Upper lobe of left lung (tissue), 6 donors: ENCODE measurements around the gene TPCN1. TPM values are rescaled to one million over a fixed set of nuclear protein-coding genes. Genes with fewer than 3 reads are reported as not detected.
A peak's percentile ranks its signal among the peaks of the same experiment; 100 is the strongest.

ENCODE experiments used
- ATAC-seq, 2 donors: fragments of 200-7000 bp; cut with Tn5 transposase; one replicate each; pipeline ENCODE4 v1.9.1; 2022; ENCODE audit warnings: mild to moderate bottlenecking in 2 of 2, moderate library complexity in 2 of 2; ENCODE audit not compliant: low FRiP score in 2 of 2
- DNase-seq, 2 donors: peaks; one replicate each; pipeline ENCODE4 v3.0.0-alpha.2; 2019 to 2020
- H3K27ac ChIP-seq, 4 donors: fragments of 200-600 bp; sonication (generic); one replicate each; pipeline ENCODE4 v1.5.1; 2016 to 2019
- H3K27me3 ChIP-seq, 4 donors: fragments of 200-600 bp; sonication (generic); one replicate each; pipeline ENCODE4 v1.5.1; 2017 to 2019
- H3K36me3 ChIP-seq, 4 donors: fragments of 200-600 bp; sonication (generic); one replicate each; pipeline ENCODE4 v1.5.1; 2016 to 2019
- H3K4me1 ChIP-seq, 4 donors: fragments of 200-600 bp; sonication (generic); one replicate each; pipeline ENCODE4 v1.5.1; 2018 to 2019
- H3K4me3 ChIP-seq, 4 donors: fragments of 200-600 bp; sonication (generic); one replicate each; pipeline ENCODE4 v1.5.1; 2017 to 2019; ENCODE audit warnings: mild to moderate bottlenecking in 2 of 4, moderate library complexity in 1 of 4
- H3K9me3 ChIP-seq, 4 donors: fragments of 200-600 bp; sonication (generic); one replicate each; pipeline ENCODE4 v1.5.1; 2018 to 2019
- EP300 ChIP-seq, 4 donors: sonication (generic); formaldehyde crosslinking; IDR thresholded peaks; one replicate each; pipeline ENCODE4 v1.5.1; 2017; ENCODE audit warnings: antibody characterized with exemption in 4 of 4, control low read depth in 2 of 4
- POLR2A ChIP-seq, 4 donors: fragments of 450-650 bp; IDR thresholded peaks; one replicate each; pipeline ENCODE4 v1.5.1; 2016 to 2017; ENCODE audit warnings: antibody characterized with exemption in 4 of 4, mild to moderate bottlenecking in 2 of 4
- POLR2AphosphoS5 ChIP-seq, 2 donors: sonication (generic); formaldehyde crosslinking; IDR thresholded peaks; one replicate each; pipeline ENCODE4 v1.5.1; 2017; ENCODE audit warnings: antibody characterized with exemption in 2 of 2
- WGBS, 2 donors: methylation state at CpG; one replicate each; pipeline ENCODE4 v1.1.5; 2017 to 2018; 5-methylcytosine and 5-hydroxymethylcytosine counted together
- total RNA-seq, 6 donors: library from RNA; depleted of rRNA in 4 of 6; stranded (reverse); fragments of >200 nt in 4 of 6; gene quantifications; one replicate each; pipeline versions ENCODE4 v1.1.0 to v1.2.1, GENCODE V29; 2016 to 2021
- TF ChIP-seq, protein P1 (sequence below), 6 experiments: fragments of 450-650 bp in 4 of 6; fragments of 200-600 bp in 2 of 6; sonication (generic) in 2 of 6; IDR thresholded peaks; one replicate each; pipeline ENCODE4 v1.5.1; 2016 to 2019; ENCODE audit warnings: antibody characterized with exemption in 6 of 6
- donor health status: DM: no; HTN: no; CAD: no; lungs with moderate emphysema.
- donor health status: DM: no; HTN: yes; CAD: no; lungs with severe emphysema.

Gene TPCN1
- total RNA-seq, 6 donors from 2014 or later: 36.6 to 193 (median 52.2) TPM

DNA sequence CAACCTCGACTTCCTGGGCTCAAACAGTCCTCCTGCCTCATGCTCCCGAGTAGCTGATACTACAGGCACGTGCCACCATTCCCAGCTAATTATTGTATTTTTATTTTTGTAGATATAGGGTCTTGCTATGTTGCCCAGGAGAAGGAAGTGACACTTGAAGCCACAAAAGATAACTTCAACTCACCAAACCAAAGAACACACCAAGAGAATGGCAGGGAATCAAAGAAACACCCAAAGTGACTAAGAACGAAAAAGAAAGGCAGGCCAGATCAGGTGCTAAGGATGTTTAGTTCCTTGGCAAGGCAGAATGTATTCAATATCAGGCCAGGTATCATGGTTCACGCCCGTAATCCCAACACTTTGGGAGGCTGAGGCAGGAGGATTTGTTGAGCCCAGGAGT, 10.1 kb upstream of the TPCN1 start:
- DNase-seq: no peak
- 90 to 97% methylated on average over 6 of the region's 6 CpGs for WGBS, 2 donors
- no peak overlapping the region for H3K27ac ChIP-seq
- no peak for TF ChIP-seq POLR2AphosphoS5 (IDR thresholded peaks at IDR 0.05)
- TF ChIP-seq, protein P1, sequence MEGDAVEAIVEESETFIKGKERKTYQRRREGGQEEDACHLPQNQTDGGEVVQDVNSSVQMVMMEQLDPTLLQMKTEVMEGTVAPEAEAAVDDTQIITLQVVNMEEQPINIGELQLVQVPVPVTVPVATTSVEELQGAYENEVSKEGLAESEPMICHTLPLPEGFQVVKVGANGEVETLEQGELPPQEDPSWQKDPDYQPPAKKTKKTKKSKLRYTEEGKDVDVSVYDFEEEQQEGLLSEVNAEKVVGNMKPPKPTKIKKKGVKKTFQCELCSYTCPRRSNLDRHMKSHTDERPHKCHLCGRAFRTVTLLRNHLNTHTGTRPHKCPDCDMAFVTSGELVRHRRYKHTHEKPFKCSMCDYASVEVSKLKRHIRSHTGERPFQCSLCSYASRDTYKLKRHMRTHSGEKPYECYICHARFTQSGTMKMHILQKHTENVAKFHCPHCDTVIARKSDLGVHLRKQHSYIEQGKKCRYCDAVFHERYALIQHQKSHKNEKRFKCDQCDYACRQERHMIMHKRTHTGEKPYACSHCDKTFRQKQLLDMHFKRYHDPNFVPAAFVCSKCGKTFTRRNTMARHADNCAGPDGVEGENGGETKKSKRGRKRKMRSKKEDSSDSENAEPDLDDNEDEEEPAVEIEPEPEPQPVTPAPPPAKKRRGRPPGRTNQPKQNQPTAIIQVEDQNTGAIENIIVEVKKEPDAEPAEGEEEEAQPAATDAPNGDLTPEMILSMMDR (IDR thresholded peaks at IDR 0.05): no peak
- no peaks in the 10 kb centered on the region for H3K9me3 ChIP-seq
- H3K36me3 ChIP-seq: no peaks in the 10 kb centered on the region
- H3K27me3 ChIP-seq: no peaks in the 10 kb centered on the region
- peaks cover 29 to 42% (median 35%) of the 10 kb centered on the region in 4 donors for H3K4me1 ChIP-seq
- no peak for ATAC-seq
- H3K4me3 ChIP-seq: no peak overlapping the region

DNA sequence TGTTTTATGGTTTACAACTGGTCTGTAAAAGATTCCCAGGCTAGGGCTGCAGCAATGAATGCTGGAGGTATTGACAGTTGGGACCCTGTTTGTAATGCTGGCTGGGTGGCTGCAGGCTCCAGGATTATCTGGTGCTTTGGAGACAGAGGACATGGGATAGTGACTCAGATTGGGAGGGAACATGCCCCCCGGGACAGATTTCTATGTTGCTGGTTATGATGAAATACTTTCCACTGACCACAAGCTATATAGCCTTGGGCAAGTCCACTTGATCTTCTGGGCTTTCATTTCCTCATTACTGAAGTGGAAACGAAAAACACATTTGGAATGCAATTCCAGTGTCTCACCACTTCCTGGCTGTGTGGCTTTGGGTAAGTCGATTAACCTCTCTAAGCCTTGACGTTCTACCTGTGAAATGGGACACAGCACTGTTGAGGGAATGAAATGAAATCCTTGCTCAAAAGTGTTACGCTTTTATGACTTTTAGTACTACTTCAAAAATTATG, 6.3 kb upstream of the TPCN1 start:
- WGBS, 2 donors: 28 to 40% methylated on average over 5 of the region's 5 CpGs
- ATAC-seq: peak; percentile 90 to 97

DNA sequence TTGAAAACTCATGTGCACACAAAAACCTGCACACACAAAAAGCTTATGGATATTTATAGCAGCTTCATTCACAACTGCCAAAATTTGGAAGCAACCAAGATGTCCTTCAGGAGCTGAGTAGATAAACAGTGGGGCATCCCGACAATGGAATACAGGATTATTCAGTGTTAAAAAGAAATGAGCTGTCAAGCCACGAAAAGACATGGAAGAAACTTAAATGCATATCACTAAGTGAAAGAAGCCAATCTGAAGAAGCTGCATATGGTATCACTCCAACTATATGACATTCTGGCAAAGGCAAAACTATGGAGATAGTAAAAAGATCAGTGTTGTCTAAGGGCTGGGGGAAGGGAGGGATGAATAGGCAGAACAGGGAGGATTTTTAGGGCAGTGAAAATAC, 5.2 kb upstream of the TPCN1 start:
- Histone ChIP-seq H3K27me3 (no peaks in the 10 kb centered on the region), H3K4me1 (peaks cover 18 to 52% (median 30%) of the 10 kb centered on the region in 4 donors), H3K36me3 (no peaks in the 10 kb centered on the region), H3K4me3 (no peak overlapping the region), H3K27ac (peak overlapping the region in 2 of 4 donors; percentile 46 to 75), H3K9me3 (no peaks in the 10 kb centered on the region)
- ATAC-seq: no peak
- TF ChIP-seq, protein P1 (IDR thresholded peaks at IDR 0.05): no peak
- no peak for TF ChIP-seq POLR2AphosphoS5 (IDR thresholded peaks at IDR 0.05)
- TF ChIP-seq POLR2A (IDR thresholded peaks at IDR 0.05): no peak
- no peak for TF ChIP-seq EP300 (IDR thresholded peaks at IDR 0.05)
- 74 to 79% methylated on average over 2 of the region's 2 CpGs for WGBS, 2 donors
- no peak for DNase-seq

More for the DNA sequence above, 6.3 kb upstream of the TPCN1 start:
- peaks cover 10 to 43% (median 25%) of the 10 kb centered on the region in 4 donors for H3K4me1 ChIP-seq
- no peaks in the 10 kb centered on the region for H3K9me3 ChIP-seq
- H3K36me3 ChIP-seq: no peaks in the 10 kb centered on the region
- peak in 2 of 4 donors; percentile 71 to 93 for TF ChIP-seq EP300 (IDR thresholded peaks at IDR 0.05)
- peak; percentile 76 to 88 for TF ChIP-seq POLR2AphosphoS5 (IDR thresholded peaks at IDR 0.05)
- TF ChIP-seq POLR2A (IDR thresholded peaks at IDR 0.05): peak in 1 of 4 donors; percentile 48
- TF ChIP-seq, protein P1 (IDR thresholded peaks at IDR 0.05): peak in 4 of 6 experiments; percentile 36 to 62 (median 45)
- DNase-seq: peak in 1 of 2 donors; percentile 79
- no peaks in the 10 kb centered on the region for H3K27me3 ChIP-seq
- peak overlapping the region; percentile 48 to 75 (median 50) for H3K27ac ChIP-seq
- no peak overlapping the region for H3K4me3 ChIP-seq

DNA sequence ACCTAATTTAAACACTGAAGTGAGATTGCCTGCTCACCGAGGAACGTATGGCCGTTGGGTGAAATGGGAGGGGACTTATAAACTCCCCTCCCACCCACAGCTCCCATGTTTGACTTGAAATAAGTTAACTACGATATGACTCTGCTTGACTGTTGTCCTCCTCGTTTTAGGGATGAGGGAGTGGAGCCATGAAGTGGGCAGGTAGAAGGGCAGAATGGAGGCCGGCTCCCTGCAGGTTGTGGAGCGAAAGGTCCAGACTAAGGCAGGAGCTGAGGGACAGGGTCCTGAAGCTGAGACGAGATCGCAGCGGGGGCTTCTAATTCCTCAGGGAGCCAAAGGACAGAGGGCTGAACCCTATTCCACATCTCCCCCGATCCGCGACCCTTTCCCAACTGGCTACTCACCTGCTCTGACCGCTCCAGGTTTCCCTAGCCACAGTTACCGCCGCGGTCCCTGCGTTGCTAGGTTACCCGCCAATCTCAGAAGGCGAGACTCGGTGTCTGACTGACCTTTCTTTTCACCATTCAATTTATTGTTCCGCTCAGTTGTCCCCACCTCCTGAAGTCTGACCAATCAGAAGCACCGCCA, 577 bp upstream of the TPCN1 start:
- ATAC-seq (no peak), DNase-seq (peak in 1 of 2 donors; percentile 25)
- peak; percentile 3 to 7 for TF ChIP-seq POLR2AphosphoS5 (IDR thresholded peaks at IDR 0.05)
- TF ChIP-seq, protein P1 (IDR thresholded peaks at IDR 0.05): no peak
- peak overlapping the region; percentile 36 to 94 (median 92) for H3K4me3 ChIP-seq
- H3K9me3 ChIP-seq: no peaks in the 10 kb centered on the region
- no peaks in the 10 kb centered on the region for H3K27me3 ChIP-seq
- 1% methylated on average over 20 to 23 of the region's 23 CpGs for WGBS, 2 donors
- H3K27ac ChIP-seq: peak overlapping the region; percentile 53 to 76 (median 62)
- peaks cover 29 to 65% (median 50%) of the 10 kb centered on the region in 4 donors for H3K4me1 ChIP-seq
- H3K36me3 ChIP-seq: no peaks in the 10 kb centered on the region
